A549 (cell line): Measurements from ENCODE around the gene SSX3.
"Not testable (repeated sequence)": the region's sequence is repeated elsewhere in the genome, so short reads cannot be mapped to it uniquely, and the experiment has no call there.

Source experiments
- BHLHE40 ChIP-seq: IDR thresholded peaks from 2 replicates; pipeline ENCODE4 v1.6.1; 2012; ENCODE audit warnings: low read depth, low read length, inconsistent platforms
- CTCF ChIP-seq: fragments of >200 bp; sonication (Bioruptor Twin); formaldehyde crosslinking; IDR thresholded peaks from 3 replicates; pipeline ENCODE4 v1.5.1; 2016
- KDM1A ChIP-seq: fragments of 200-600 bp; sonication (generic); IDR thresholded peaks from 2 replicates; pipeline ENCODE4 v1.6.1; 2016; ENCODE audit warnings: low read depth, mild to moderate bottlenecking
- NFE2L2 ChIP-seq: fragments of 150-350 bp; conservative IDR thresholded peaks from 2 replicates; pipeline ENCODE4 v1.6.1; 2014; ENCODE audit warnings: low read length
- POLR2A ChIP-seq: IDR thresholded peaks from 2 replicates; pipeline ENCODE4 v1.6.1; 2012; ENCODE audit warnings: mild to moderate bottlenecking, low read length

- TF ChIP-seq NFE2L2, KDM1A, BHLHE40, CTCF, POLR2A: not testable (repeated sequence)
Measured at GRCh38 chrX:48346059-48346458, 10.4 kb downstream of the SSX3 start.
